Astrocyte (in vitro differentiated cells and primary cell): ENCODE results near the gene AOAH.

Source experiments
- EZH2 ChIP-seq: IDR thresholded peaks from 2 replicates; pipeline ENCODE4 v1.6.1; 2012; ENCODE audit warnings: mild to moderate bottlenecking, low read length, inconsistent platforms; ENCODE audit not compliant: insufficient read depth
- TF ChIP-seq, protein P1 (sequence below): IDR thresholded peaks from 2 replicates; pipeline ENCODE4 v1.5.1; 2011; ENCODE audit warnings: low read depth, mild to moderate bottlenecking, inconsistent platforms, low read length, moderate library complexity; ENCODE audit not compliant: insufficient read depth

DNA sequence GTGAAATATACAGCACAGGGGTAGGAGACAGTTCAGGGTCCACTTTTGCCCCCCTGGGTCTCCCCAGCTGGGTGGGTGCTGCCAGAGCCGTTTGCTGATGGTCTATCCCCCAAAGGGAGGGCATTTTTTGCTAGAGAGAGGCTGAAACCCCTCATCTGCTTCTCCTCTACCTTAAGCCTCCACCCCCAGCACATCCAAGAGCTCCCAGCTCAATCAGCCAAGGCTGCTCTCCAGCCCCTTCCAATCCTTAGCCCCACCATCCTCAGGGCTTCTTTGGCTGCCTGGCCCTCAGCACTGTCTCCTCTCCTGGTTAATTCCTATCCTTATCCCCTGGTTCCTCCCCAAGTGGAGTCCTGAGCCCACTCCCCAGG is 153.1 kb downstream of the AOAH start:
- TF ChIP-seq, protein P1, sequence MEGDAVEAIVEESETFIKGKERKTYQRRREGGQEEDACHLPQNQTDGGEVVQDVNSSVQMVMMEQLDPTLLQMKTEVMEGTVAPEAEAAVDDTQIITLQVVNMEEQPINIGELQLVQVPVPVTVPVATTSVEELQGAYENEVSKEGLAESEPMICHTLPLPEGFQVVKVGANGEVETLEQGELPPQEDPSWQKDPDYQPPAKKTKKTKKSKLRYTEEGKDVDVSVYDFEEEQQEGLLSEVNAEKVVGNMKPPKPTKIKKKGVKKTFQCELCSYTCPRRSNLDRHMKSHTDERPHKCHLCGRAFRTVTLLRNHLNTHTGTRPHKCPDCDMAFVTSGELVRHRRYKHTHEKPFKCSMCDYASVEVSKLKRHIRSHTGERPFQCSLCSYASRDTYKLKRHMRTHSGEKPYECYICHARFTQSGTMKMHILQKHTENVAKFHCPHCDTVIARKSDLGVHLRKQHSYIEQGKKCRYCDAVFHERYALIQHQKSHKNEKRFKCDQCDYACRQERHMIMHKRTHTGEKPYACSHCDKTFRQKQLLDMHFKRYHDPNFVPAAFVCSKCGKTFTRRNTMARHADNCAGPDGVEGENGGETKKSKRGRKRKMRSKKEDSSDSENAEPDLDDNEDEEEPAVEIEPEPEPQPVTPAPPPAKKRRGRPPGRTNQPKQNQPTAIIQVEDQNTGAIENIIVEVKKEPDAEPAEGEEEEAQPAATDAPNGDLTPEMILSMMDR = no peak
- TF ChIP-seq EZH2 = no peak
